PFSK-1 (cell line): ENCODE results near the gene SHISA5.

ENCODE experiments used
- FOXP2 ChIP-seq: optimal IDR thresholded peaks from 2 replicates; pipeline ENCODE3; 2011; ENCODE audit warnings: borderline replicate concordance, control low read depth, inconsistent platforms; ENCODE audit not compliant: insufficient read depth; ENCODE audit errors: extremely low read length, extremely low read depth
- POLR2AphosphoS5 ChIP-seq: IDR thresholded peaks from 2 replicates; pipeline ENCODE4 v1.6.1; 2012; ENCODE audit warnings: low read depth, mild to moderate bottlenecking, control low read depth, low read length, moderate library complexity
- SIN3A ChIP-seq: IDR thresholded peaks from 2 replicates; pipeline ENCODE4 v1.6.1; 2012; ENCODE audit warnings: mild to moderate bottlenecking, low read length, moderate library complexity, borderline replicate concordance; ENCODE audit not compliant: insufficient read depth
- TAF1 ChIP-seq: IDR thresholded peaks from 2 replicates; pipeline ENCODE4 v1.6.1; 2012; ENCODE audit warnings: low read length, control low read depth, borderline replicate concordance; ENCODE audit not compliant: insufficient read depth
- TF ChIP-seq, protein P1 (sequence below), 2 experiments: IDR thresholded peaks; 2 replicates each; pipeline versions ENCODE4 v1.6.1 to v1.8.0; 2011 to 2012; ENCODE audit warnings: low read depth in 2 of 2, low read length in 2 of 2, control low read depth in 1 of 2, inconsistent platforms in 1 of 2, mild to moderate bottlenecking in 1 of 2, moderate library complexity in 1 of 2; ENCODE audit not compliant: insufficient read depth in 1 of 2

Gene SHISA5

DNA sequence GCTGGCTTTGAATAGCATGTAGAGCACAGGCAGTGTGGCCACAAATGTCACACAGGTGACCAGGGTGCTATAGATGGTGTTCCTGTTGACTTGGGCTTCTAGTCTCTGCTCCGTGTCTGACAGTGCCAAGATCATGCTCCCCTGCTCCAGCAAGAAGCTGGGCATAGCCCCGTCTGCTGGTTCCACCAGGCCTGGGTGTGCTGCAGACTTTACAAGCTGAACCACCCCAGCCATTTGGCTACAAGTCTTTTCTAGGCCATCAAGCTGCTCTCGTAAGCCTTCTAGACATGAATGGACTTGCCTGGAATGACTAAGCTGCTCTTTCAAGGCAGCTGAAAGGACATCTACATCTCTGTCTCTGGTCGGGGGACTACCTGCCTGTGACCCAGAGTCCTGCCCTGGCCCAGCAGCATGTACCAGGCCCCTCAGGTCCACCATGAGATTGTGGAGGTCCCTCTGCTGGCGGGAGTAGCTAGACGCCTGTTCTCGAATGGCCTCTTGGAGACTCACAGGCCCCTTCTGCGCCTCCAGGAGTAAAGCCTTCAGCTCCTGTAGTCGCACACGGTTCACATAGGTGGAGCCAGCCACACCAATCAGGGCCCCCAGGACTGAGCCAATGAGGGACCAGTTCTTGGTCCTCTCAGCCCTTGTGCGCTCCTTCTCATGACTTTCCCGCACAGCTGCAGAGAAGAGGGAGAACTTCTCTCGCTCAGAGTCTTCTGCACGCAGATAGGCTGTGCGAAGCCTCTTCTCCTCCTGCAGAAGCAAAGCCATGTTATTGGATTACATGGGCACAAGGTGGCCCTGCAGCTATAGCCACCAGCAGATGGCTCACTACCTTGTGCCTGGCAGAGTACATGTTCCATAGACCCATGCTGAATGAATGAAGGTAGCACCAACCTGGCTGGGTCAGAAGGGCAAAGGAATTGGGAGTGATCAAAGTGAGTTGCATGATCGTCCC is 71.3 kb downstream of the SHISA5 start:
- TF ChIP-seq TAF1 (no peak), POLR2AphosphoS5 (no peak), FOXP2 (no peak), SIN3A (no peak)
- TF ChIP-seq, protein P1, sequence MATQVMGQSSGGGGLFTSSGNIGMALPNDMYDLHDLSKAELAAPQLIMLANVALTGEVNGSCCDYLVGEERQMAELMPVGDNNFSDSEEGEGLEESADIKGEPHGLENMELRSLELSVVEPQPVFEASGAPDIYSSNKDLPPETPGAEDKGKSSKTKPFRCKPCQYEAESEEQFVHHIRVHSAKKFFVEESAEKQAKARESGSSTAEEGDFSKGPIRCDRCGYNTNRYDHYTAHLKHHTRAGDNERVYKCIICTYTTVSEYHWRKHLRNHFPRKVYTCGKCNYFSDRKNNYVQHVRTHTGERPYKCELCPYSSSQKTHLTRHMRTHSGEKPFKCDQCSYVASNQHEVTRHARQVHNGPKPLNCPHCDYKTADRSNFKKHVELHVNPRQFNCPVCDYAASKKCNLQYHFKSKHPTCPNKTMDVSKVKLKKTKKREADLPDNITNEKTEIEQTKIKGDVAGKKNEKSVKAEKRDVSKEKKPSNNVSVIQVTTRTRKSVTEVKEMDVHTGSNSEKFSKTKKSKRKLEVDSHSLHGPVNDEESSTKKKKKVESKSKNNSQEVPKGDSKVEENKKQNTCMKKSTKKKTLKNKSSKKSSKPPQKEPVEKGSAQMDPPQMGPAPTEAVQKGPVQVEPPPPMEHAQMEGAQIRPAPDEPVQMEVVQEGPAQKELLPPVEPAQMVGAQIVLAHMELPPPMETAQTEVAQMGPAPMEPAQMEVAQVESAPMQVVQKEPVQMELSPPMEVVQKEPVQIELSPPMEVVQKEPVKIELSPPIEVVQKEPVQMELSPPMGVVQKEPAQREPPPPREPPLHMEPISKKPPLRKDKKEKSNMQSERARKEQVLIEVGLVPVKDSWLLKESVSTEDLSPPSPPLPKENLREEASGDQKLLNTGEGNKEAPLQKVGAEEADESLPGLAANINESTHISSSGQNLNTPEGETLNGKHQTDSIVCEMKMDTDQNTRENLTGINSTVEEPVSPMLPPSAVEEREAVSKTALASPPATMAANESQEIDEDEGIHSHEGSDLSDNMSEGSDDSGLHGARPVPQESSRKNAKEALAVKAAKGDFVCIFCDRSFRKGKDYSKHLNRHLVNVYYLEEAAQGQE (IDR thresholded peaks at IDR 0.05; ENCODE audit: insufficient read depth in 1 of 2, low read depth in 2 of 2, low read length in 2 of 2): no peak

GRCh38 chr3:48431224-48432029 is 72.5 kb downstream of the SHISA5 start:
- TF ChIP-seq TAF1: no peak

GRCh38 chr3:48430708-48431101 is 73.3 kb downstream of the SHISA5 start:
- TF ChIP-seq POLR2AphosphoS5: no peak
- no peak for TF ChIP-seq FOXP2
- no peak for TF ChIP-seq TAF1
- TF ChIP-seq, protein P1 (IDR thresholded peaks at IDR 0.05; ENCODE audit: insufficient read depth in 1 of 2, low read depth in 2 of 2, low read length in 2 of 2): no peak
- TF ChIP-seq SIN3A: no peak

GRCh38 chr3:48429960-48430707 is 73.8 kb downstream of the SHISA5 start, which contains the start of gene PLXNB1:
Gene PLXNB1 (minus strand): TSS chr3:48430086. CDS start chr3:48424611, 5,475 bp downstream.
- TF ChIP-seq POLR2AphosphoS5 (no peak), SIN3A (no peak), FOXP2 (no peak)
- TF ChIP-seq, protein P1 (IDR thresholded peaks at IDR 0.05; ENCODE audit: insufficient read depth in 1 of 2, low read depth in 2 of 2, low read length in 2 of 2): no peak

DNA sequence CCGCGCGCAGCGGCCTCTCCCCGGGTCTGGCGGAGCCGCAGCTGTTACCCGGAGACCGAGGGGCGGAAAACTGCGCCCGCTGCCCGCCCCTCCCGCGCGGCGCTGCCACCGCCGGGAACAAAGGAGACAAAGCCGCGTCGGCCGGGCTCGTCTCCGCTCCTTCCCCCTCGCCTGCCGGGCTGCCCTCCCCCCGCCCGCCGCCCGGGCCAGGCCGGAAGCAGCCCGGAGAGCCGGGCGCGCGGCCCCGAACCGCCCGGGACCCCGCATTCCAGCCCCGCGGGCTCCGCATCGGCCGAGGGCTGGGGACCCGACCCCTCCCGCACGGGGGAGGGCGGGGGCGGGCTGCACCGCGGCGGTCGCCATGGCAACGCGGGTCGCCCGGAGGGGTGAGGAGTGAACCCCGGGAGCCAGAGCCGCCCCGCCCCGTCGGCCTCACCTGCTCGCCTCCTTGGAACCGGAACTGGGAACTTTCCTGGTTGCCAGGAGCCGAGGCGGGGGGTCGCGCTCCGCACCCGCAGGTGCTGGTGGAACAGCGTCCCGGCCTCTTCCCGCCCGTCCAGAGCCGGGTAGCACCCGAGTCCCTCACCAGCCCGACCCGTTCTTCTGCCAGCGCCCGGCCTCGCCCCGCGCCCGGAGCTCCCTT is 74.5 kb downstream of the SHISA5 start:
- TF ChIP-seq FOXP2 (no peak), SIN3A (no peak), TAF1 (no peak), POLR2AphosphoS5 (no peak)
- TF ChIP-seq, protein P1 (IDR thresholded peaks at IDR 0.05; ENCODE audit: insufficient read depth in 1 of 2, low read depth in 2 of 2, low read length in 2 of 2): no peak
